Daoy (cell line): ENCODE data around the gene TMEM14B. TPM values are rescaled to one million over a fixed set of nuclear protein-coding genes. Genes with fewer than 3 reads are reported as not detected.
"Not testable (repeated sequence)": the region's sequence is repeated elsewhere in the genome, so short reads cannot be mapped to it uniquely, and the experiment has no call there.

ENCODE experiments used
- DNase-seq: peaks from one replicate; pipeline ENCODE4 v3.0.0-alpha.2; 2015; ENCODE audit warnings: low read depth
- total RNA-seq: library from RNA; depleted of rRNA; stranded (reverse); fragments of >200 nt; shearing (Covaris generic); gene quantifications from 2 replicates; pipeline ENCODE4 v1.2.3, GENCODE V29; 2014; rRNA removed

TMEM14B gene
- total RNA-seq = 153 and 176 TPM in 2 replicates

DNA sequence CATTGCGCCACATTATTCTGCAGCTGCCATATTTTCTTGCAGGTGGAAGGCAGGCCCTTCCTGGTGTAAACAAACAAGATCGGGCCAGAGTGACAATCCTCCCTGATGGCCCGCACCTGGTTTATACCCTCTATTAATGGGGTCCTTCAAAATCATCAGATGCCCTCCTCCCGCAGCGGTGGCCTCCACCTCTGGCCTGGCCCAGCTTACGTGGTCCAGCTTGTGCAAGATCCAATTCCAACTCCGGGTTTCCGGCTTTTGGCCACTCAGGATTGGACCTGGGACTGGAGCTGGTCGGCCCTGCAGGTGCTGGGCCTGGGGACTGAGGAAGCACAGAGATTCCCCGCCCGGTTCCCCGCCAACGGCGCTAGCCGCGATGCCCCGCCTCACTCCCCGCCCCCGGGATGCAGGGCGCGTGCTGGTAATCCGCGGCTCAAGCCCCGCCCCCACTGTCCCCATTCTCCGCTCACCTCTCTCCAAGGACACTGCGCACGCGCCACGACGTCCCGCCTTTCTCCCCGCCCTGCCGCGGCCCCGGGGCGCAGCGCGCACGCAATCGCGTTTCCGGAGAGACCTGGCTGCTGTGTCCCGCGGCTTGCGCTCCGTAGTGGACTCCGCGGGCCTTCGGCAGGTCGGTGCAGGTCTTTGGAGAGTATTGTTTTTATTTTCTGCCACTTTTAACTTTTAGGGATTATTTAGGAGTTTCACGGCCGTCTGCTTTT lies at the start of gene TMEM14B:
Gene TMEM14B, plus strand, starts transcription at position 555 of the 722 bp plus-strand sequence. CDS start 1,441 bp downstream, outside the sequence.
- peak; percentile 99 for DNase-seq

DNA sequence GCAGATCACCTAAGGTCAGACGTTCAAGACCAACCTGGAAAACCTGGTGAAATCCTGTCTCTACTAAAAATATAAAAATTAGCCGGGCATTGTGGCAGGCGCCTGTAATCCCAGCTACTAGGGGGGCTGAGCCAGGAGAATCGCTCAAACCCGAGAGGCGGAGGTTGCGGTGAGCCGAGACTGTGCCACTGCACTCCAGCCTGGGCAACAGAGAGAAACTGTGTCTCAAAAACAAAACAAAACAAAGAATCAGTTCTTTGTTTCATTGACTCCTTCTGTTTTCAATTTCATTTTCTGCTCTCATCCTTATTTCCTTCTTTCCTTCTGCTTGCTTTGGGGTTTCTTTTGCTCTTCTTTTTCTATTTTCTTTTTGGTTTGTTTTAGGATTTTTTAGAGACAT lies 33.6 kb upstream of the TMEM14B start:
- no peak for DNase-seq

DNA sequence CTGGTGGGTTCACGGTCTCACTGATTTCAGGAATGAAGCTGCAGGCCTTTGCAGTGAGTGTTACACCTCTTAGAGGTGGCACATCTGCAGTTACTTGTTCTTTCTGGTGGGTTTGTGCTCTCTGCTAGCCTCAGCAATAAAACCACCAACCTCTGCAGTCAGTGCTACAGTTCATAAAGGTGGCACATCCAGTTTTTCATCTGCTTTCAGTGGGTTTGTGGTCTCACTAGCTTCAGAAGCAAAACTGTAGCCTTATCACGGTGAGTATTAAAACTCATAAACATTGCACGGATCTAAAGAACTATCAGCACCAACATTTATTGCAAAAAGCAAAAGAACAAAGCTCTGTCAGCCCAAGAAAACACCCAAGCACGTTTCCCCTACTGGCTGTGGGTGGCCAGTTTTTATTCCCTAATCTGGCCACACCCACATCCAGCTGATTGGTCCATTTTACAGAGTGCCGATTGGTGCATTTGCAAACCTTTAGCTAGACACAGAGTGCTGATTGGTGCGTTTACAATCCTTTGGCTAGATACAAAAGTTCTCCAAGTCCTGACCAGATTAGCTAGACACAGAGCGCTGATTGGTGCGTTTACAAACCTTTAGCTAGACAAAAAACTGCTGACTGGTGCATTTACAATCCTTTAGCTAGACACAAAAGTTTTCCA lies 28.2 kb upstream of the TMEM14B start:
- no peak for DNase-seq

DNA sequence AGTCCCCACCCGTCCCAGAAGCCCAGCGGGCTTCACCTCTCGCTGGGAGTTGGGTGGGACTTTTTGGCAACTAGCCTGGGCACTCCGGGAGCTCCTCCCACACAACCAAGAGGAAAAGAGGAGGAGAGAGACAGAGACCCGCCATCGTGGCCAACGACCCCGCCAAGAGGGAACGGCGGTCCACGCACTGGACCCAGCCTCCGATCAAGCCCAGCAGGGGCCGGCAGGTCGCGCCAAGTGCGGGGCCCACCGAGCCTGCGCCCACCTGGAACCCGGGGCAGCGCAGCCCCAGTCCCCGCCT lies 27.7 kb upstream of the TMEM14B start:
- DNase-seq = no peak

DNA sequence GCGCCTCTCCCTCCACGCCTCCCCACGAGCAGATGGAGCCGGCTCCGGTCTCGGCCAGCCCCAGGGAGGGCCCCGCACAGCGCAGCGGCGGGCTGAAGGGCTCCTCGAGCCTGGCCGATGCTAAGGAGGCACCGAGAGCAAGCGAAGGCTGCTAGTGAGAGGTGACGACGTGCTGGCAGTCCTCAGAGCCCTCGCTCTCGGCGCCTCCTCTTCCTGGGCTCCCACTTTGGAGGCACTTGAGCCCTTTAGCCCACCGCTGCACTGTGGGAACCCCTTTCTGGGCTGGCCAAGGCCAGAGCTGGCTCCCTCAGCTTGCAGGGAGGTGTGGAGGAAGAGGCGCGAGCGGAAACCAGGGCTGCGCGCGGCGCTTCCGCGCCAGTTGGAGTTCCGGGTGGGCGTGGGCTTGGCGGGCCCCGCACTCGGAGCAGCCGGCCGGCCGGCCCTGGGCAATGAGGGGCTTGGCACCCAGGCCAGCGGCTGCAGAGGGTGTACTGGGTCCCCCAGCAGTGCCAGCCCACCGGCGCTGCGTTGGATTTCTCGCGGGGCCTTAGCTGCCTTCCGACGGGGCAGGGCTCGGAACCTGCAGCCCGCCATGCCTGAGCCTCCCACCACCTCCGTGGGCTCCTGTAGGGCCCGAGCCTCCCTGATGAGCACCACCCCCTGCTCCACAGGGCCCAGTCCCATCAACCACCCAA lies 27.2 kb upstream of the TMEM14B start:
- no peak for DNase-seq

DNA sequence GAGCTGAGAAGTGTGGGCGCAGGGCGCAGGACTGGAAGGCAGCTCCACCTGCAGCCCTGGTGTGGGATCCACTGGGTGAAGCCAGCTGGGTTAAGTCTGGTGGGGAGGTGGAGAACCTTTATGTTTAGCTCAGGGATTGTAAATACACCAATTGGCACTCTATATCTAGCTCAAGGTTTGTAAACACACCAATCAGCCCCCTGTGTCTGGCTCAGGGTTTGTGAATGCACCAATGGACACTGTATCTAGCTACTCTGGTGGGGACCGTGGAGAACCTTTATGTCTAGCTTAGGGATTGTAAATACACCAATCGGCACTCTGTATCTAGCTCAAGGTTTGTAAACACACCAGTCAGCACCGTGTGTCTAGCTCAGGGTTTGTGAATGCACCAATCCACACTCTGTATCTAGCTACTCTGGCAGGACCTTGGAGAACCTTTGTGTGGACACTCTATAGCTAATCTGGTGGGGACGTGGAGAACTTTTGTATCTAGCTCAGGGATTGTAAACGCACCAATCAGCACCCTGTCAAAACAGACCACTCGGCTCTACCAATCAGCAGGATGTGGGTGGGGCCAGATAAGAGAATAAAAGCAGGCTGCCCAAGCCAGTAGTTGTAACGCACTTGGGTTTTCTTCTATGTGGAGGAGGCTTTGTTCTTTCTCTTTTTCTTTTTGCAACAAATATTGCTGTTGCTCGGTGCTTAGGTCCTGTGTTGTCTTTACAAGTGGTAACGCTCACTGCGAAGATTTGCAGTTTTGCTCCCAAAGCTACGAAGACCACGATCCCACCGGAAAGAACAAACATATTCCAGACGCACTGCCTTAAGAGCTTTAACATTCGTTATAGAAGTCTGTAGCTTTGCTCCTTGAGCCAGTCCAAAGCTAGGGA lies 26.4 kb upstream of the TMEM14B start:
- DNase-seq = not testable (repeated sequence)

DNA sequence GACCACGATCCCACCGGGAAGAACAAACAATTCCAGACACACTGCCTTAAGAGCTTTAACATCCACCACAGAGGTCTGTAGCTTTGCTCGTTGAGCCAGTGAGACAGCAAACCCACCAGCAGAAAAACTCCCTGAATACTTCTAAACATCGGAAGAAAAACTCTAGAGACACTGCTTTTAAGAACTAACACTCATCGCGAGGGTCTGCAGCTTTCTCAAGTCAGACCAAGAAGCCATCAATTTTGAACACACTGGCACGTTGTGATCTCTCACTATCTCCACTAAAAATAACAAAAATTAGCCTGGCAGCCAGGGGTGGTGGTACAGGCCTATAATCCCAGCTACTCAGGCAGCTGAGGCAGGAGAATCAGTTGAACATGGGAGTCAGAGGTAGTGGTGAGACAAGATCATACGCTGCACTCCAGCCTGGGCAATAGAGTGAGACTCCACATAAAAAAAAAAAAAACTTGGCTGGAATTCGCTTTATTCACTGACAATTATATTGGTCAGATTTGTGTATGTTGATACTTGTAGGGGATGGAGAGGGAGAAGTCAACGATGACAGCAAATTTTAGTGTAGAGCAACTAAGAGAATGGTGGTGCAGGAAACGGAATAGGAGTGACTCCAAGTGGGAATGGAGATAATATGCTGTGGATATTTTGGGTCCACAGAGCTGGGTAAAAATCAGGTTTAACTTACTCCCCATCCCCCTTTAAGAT lies 25.6 kb upstream of the TMEM14B start:
- DNase-seq = no peak

DNA sequence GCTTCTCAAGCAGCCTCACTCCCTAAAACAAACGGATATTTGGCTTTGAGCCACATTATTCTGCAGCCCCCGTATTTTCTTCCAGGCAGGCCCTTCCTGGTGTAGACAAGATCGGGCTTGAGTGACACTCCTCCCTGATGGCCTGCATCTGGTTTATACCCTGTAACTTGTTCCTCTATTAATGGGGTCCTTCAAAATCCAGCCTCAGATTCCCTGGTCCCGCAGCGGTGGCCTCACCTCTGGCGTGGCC lies 25.1 kb upstream of the TMEM14B start:
- DNase-seq = no peak

DNA sequence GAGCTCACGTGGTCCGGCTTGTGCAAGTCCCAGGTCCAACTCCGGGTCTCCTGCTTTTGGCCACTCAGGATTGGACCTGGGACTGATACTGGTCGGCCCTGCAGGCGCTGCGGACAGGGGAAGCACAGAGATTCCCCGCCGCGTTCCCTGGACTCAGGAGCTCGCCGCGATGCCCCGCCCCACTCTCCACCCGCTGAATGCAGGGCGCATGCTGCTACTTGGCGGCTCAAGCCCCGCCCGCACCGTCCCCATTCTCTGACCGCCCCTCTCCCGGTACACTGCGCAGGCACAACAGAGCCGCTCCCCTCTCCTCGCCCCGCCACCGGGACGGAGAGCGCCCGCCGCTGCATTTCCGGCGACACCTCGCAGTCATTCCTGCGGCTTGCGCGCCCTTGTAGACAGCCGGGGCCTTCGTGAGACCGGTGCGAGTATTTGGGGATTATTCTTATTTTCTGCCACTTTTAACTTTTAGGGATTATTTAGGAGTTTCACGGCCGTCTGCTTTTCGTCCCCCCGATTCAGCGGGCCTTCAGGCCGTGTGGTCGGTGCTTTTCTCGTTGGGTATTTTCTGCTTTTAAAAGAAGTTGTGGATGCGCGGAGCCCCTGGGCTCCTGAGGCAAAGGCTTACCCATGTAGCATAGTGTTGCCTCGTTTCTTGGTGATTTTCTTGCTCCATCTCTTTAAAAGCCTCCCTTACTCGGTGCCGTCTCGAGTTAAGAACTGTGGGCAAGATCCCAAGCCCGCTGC lies 24.6 kb upstream of the TMEM14B start, which contains the start of gene TMEM14C:
Gene TMEM14C, plus strand, starts transcription at position 251 of the 747 bp plus-strand sequence. CDS start 1,544 bp downstream, outside the sequence.
- DNase-seq = peak; percentile 100

DNA sequence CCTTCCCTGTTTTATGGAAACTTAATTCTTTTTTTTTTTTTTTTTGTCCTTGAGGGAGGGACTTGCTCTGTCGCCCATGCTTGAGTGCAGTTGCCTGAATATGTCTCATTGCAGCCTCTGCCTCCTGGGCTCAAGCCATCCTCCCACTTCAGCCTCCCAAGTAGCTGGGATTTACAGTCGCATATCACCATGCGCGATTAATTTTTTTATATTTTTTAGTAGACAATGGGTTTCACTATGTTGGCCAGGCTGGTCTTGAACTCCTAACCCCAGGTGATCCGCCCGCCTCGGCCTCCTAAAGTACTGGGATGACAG lies 24.1 kb upstream of the TMEM14B start:
- no peak for DNase-seq

DNA sequence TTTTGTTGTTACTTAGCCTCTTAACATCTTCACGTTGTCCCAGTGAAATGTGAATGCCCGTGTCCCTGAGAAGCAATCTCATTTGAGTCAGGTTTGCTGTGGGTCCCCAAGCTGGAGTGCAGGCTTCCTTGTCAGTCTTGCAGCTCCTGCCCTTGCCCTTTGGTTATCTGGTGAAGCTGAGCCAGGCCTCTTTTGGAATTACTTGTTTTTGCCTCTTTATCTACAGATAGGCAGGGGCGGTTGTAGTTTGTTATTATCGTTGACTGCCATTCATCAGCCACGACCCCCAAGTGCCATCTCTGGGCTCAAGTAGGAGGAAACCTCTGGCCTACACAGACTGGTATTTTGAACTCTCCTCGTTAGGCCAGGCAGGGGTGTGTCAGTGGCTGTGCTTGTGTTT lies 22.6 kb upstream of the TMEM14B start:
- no peak for DNase-seq

DNA sequence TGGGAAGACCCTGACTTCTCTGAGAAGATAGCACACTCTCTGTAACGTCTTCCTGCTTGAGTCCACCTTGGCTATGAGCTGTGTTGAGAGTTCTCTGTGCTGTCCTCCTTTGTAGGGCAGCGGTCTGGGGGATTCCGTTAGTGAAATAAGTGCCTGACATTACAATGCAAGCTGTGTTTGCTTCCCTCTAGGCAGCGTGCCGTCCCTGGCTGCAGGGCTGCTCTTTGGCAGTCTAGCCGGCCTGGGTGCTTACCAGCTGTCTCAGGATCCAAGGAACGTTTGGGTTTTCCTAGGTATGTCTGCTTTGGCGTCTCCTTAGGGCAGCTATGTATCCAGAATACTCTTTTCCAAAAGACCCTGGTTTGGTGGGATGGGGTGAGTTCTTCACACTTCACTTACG lies 21.9 kb upstream of the TMEM14B start:
- DNase-seq = no peak

DNA sequence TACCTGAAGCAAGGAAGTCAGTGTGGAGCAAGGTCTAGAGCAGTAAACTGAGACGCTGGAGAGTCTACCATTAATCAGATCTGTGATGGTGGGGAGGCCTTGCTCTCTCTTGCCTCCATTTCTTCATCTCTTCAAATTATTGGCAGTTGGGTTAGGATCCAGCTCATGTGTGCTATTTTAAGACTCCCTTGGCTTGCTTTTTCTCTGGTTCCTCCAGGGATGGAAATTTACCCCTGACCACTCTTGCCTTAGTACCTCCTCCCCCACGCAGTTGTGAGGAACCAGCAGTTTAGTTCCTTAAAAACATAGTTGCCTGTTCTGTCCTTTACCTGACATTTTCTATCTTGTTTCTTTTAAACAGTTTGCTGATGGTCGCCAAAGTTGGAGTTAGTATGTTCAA lies 17.4 kb upstream of the TMEM14B start:
- DNase-seq = no peak

DNA sequence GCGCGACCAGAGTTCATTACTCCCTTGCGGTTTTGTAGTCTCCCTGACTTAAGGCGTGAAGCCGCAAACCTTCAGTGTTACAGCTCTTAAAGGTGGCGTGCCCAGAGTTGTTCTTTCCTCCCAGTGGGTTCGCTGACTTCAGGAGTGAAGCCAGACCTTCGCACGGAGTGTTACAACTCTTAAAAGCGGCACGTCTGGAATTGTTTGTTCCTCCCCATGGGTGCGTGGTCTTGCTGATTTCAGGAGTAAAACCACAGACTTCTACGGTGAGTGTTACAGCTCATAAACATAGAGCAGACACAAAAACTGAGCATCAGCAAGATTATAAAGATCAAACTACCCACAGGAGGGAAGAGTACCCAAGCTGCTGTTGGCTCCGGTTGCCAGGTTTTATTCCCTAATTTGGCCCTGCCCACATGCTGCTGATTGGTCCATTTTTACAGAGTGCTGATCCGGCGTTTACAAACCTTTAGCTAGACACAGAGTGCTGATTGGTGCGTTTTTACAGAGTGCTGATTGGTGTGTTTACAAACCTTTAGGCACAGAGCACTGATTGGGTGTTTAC lies 14.4 kb upstream of the TMEM14B start:
- no peak for DNase-seq

DNA sequence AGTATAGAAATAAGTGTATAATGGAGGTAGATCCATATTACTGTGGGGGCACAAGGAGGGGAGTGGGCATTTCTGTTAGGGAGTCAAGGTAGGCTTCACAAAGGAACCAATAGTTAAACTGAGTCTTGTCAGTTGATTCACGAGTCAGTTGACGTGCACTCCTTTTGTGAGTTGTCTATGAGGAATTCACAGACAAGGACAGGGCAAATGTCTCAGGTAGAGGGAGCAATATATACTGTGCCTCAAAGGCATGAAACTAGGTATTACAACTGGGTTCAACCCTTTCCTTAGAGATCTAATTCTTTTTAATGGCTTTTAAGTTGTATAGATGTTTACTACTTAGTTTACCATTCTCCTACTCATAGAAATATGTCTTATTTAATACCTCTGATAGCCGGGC lies 13.7 kb upstream of the TMEM14B start:
- no peak for DNase-seq

DNA sequence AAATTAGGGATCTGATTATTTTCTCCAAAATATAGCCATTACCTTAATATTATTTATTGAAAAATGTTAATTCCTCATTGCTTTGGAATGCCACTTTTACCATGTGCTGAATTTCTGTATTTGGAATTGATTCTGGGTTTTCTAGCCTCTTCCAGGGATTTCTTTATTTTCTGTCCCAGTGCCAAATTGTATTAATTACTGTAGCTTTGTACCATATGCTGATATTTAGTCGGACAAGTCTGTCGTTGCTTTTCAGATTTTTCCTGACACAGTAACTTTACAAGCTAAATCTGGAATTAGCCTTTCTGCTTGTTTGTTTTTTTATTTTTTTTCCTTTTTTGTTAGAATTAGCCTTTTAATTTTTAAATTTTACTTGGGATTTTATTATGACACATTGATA lies 10.9 kb upstream of the TMEM14B start:
- DNase-seq = no peak

DNA sequence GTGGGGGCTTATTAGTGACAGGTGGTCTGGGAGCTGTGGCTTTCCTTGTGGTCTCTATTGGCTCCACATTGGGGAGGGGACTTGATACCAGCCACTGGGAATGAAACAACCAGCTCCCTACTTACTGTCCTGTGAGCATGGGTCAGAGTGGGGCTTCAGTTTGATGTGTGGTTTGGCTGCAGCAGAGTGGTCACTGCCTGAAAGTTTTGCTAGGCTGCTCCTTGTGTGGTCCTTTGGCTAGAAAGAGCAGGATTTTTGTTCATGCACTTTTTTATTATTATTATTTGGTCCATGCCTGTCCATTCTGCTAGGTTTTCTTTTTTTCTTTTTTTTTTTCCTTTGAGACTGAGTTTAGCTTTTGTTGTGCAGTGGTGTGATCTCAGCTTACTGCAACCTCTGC lies 7.5 kb upstream of the TMEM14B start:
- no peak for DNase-seq

DNA sequence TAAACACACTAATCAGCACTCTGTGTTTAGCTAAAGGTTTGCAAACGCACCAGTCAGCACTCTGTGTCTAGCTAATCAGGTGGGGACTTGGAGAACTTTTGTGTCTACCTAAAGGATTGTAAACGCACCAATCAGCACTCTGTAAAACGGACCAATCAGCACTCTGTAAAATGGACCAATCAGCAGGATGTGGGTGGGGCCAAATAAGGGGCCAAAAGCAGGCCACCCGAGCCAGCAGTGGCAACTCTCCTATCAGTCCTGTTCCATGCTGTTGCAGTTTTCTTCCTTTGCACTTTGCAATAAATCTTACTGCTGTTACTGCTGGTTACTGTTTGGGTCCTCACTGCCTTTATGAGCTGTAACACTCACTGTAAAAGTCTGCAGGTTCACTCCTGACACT lies 6.0 kb upstream of the TMEM14B start:
- not testable (repeated sequence) for DNase-seq

DNA sequence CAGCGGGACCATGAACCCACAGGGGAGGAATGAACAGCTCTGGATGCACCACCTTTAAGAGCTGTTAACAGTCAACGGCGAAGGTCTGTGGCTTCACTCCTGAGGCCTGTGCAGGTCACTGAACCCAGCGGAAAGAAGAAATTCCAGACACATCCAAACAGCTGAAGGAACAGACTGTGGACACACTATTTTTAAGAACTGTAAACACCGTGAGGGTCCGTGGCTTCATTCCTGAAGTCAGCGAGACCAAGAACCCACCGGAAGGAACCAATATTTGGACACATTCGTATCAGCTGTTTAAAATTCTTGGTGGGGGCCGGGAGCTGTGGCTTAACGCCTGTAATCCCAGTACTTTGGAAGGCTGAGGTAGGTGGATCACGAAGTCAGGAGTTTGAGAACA lies 5.4 kb upstream of the TMEM14B start:
- DNase-seq = no peak

DNA sequence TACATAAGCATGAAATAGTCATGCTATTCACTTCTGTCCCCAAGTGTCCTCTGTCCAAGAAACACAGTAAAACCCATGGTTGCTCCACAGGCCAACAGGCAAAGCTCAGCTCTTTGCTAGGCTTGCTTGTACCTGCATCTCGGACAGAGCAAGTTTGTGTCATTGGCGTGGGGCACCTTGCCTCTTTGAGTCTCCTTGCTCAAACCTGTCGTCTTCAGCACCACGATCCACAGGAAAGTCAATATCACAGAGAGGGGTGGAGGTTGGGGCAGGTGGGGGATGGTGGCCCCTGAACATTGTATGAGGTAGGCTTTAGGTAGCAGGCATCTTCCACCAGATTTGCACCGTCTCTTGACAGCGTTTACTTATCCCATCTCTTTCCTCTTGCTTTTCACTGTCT lies 4.1 kb upstream of the TMEM14B start:
- no peak for DNase-seq

DNA sequence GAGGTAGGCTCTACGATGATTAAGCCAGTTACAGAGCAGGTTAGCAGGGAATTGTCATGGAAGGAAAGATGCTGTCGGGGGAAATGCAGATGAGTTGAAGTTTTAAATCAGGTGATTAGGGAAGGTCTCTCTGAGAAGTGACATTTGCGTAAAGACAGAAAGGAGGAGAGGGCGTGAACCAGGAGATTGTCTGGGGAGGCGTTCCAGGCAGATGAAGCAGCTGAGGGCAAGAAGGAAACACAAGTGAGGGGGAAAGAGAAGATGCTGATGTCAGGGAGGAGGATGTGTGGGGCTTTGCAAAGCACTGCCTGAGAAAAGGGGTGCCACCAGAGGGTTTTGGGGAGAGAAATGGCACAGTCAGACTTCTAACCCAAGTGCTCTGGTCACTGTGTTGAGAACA lies 2.5 kb upstream of the TMEM14B start:
- no peak for DNase-seq
